ENCODE data around the gene STX18. TPM values are rescaled to one million over a fixed set of nuclear protein-coding genes. Genes with fewer than 3 reads are reported as not detected.

STX18 gene
- total and polyA plus RNA-seq, 10 of the 15 experiments (the other 5 are each of a cell fraction or from before 2014, with no cell fraction given): 8.2 to 46.6 (median 31.1) TPM

- no peak for TF ChIP-seq CHD1 (IDR thresholded peaks at IDR 0.05; ENCODE audit: low read depth, low read length)
These were observed 133.1 kb downstream of the STX18 start (continued) for GRCh38 chr4:4408576-4409335.

DNA sequence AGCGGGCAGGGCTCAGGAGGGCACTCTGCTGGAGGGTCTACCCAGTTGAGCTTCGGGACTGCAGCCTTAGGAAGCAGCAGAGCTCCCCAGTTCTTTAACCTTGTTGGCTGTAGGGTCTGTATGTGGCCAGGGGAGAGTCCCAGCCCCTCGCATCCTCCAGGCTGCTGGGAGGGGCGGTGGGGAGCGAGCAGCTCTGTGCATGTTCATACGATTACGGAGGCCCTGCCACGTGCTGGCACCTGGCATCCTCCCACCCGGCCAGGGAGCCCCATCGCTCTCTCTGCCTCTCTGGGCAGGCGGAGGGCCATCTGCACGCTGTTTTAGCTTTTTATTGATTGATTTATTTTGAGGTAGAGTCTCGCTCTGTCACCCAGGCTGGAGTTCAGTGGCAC is 133.7 kb downstream of the STX18 start:
- 49% methylated on average over 12 of the region's 13 CpGs for WGBS (ENCODE audit: insufficient coverage, insufficient replicate concordance, low lambda C conversion rate, missing lambda C conversion rate)
- TF ChIP-seq, protein P1, sequence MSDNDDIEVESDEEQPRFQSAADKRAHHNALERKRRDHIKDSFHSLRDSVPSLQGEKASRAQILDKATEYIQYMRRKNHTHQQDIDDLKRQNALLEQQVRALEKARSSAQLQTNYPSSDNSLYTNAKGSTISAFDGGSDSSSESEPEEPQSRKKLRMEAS (IDR thresholded peaks at IDR 0.05; ENCODE audit: low read depth, low read length): no peak
- TF ChIP-seq BCLAF1 (IDR thresholded peaks at IDR 0.05): no peak
- TF ChIP-seq SP1 (IDR thresholded peaks at IDR 0.05; ENCODE audit: low read depth, low read length): no peak
- TF ChIP-seq ZNF384 (IDR thresholded peaks at IDR 0.05; ENCODE audit: borderline replicate concordance, low read depth, low read length): no peak
- TF ChIP-seq E2F4 (IDR thresholded peaks at IDR 0.05; ENCODE audit: low read depth, low read length): no peak
- TF ChIP-seq RAD21 (IDR thresholded peaks at IDR 0.05; ENCODE audit: insufficient read depth, low read depth, low read length): no peak
- TF ChIP-seq SUPT20H (IDR thresholded peaks at IDR 0.05; ENCODE audit: borderline replicate concordance, control insufficient read depth, low read depth, low read length): no peak
- TF ChIP-seq TCF7 (IDR thresholded peaks at IDR 0.05; ENCODE audit: borderline replicate concordance): no peak
- no peak for TF ChIP-seq NFIC (IDR thresholded peaks at IDR 0.05; ENCODE audit: low read depth, low read length)
- no peak for TF ChIP-seq ZNF24 (IDR thresholded peaks at IDR 0.05)
- no peak for TF ChIP-seq CBFB (IDR thresholded peaks at IDR 0.05; ENCODE audit: low read depth)
- TF ChIP-seq, protein P2, sequence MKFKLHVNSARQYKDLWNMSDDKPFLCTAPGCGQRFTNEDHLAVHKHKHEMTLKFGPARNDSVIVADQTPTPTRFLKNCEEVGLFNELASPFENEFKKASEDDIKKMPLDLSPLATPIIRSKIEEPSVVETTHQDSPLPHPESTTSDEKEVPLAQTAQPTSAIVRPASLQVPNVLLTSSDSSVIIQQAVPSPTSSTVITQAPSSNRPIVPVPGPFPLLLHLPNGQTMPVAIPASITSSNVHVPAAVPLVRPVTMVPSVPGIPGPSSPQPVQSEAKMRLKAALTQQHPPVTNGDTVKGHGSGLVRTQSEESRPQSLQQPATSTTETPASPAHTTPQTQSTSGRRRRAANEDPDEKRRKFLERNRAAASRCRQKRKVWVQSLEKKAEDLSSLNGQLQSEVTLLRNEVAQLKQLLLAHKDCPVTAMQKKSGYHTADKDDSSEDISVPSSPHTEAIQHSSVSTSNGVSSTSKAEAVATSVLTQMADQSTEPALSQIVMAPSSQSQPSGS (IDR thresholded peaks at IDR 0.05; ENCODE audit: low read length): no peak
- no peak for TF ChIP-seq IKZF2 (IDR thresholded peaks at IDR 0.05)
- no peak for TF ChIP-seq MYC (IDR thresholded peaks at IDR 0.05; ENCODE audit: insufficient read depth, insufficient read length, insufficient replicate concordance, low read length, severe bottlenecking)
- TF ChIP-seq GATAD2B (conservative IDR thresholded peaks at IDR 0.05; ENCODE audit: low read depth): no peak
- TF ChIP-seq EP300 (IDR thresholded peaks at IDR 0.05; ENCODE audit: borderline replicate concordance in 1 of 2, control insufficient read depth in 1 of 2, low read depth in 2 of 2, low read length in 2 of 2): no peak
- TF ChIP-seq JUND (IDR thresholded peaks at IDR 0.05; ENCODE audit: low read depth, low read length): no peak
- no peak for DNase-seq (ENCODE audit: low read depth, low spot score)
- Histone ChIP-seq H4K20me1 (ENCODE audit: control insufficient read depth, insufficient read depth) (no peaks in the 10 kb centered on the region), H3K9ac (ENCODE audit: control insufficient read depth, insufficient read depth, low read length) (no peak overlapping the region), H3K36me3 (ENCODE audit: control insufficient read depth in 2 of 2, insufficient read depth in 2 of 2, low read length in 1 of 2) (no peaks in the 10 kb centered on the region), H3K79me2 (ENCODE audit: control insufficient read depth, insufficient read depth, low read length) (no peaks in the 10 kb centered on the region), H3K9me3 (replicated peaks; ENCODE audit: control insufficient read depth, insufficient read depth, low read length) (no peaks in the 10 kb centered on the region), H3K4me3 (no peak overlapping the region), H3K27me3 (replicated peaks in 1 of 2; ENCODE audit: control insufficient read depth in 2 of 2, insufficient read depth in 2 of 2, low read length in 1 of 2) (no peaks in the 10 kb centered on the region), H2AFZ (ENCODE audit: control insufficient read depth, low read depth, low read length) (no peak overlapping the region), H3K4me1 (ENCODE audit: control insufficient read depth, insufficient read depth, low read length) (no peaks in the 10 kb centered on the region), H3K27ac (ENCODE audit: control insufficient read depth, insufficient read depth) (no peak overlapping the region), H3K4me2 (ENCODE audit: control insufficient read depth, insufficient read depth) (no peak overlapping the region)
- POLR2A ChIA-PET: no interaction called here
- no peak for ATAC-seq
- no TSS peak for BruUV-seq (replicated peaks)
- RAD21 ChIA-PET (ENCODE audit: unreplicated experiment): no interaction called here
- in situ Hi-C loops (cut with MboI) (no loop called here), intact Hi-C loops (cut with micrococcal nuclease; ENCODE audit: unreplicated experiment) (no loop called here)
- CTCF ChIA-PET: no interaction called here
- FAIRE-seq: no peak
- SMC1A ChIA-PET (ENCODE audit: uncharacterized antibody, unreplicated experiment): no interaction called here
